ENCODE data around the gene IGFL2. TPM values are rescaled to one million over a fixed set of nuclear protein-coding genes. Genes with fewer than 3 reads are reported as not detected.
A peak's percentile ranks its signal among the peaks of the same experiment; 100 is the strongest.
"Not testable (repeated sequence)": the region's sequence is repeated elsewhere in the genome, so short reads cannot be mapped to it uniquely, and the experiment has no call there.

Gene IGFL2
- total and polyA plus RNA-seq, 4 donors: not detected

DNA sequence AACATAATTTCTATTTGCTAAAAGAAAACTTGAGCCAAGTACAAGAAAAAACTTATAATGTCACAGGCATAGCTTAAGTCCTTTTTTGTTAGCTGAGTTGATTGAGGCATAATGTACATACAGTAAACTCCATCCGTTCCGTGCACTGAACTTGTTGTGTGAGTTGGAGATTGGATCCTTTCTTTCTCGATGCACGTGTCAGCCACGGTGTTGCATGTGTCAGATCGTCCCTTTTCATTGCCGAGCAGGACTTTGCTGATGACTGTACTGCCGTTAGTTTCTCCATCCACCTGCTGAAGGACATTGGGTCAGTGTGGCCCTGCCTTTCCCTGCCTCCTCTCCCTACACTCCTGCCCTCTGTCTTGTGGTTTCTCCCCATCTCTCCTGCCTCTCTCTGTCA lies 34.4 kb downstream of the IGFL2 start:
- Histone ChIP-seq H3K9me3 (ENCODE audit: control insufficient read depth in 4 of 4, insufficient read depth in 3 of 4, low read length in 3 of 4) (no peaks in the 10 kb centered on the region), H3K4me3 (no peak overlapping the region), H3K27ac (ENCODE audit: low read depth in 1 of 2, low read length in 1 of 2) (no peak overlapping the region), H3K4me1 (ENCODE audit: control insufficient read depth in 5 of 5, insufficient read depth in 5 of 5, low read length in 5 of 5) (no peaks in the 10 kb centered on the region), H3K9ac (ENCODE audit: insufficient read depth in 1 of 2, low read length in 2 of 2) (no peak overlapping the region), H3K36me3 (ENCODE audit: control insufficient read depth in 4 of 4, insufficient read depth in 4 of 4, low read length in 4 of 4) (no peaks in the 10 kb centered on the region), H3K27me3 (ENCODE audit: control insufficient read depth in 3 of 3, insufficient read depth in 3 of 3, low read length in 2 of 3) (no peaks in the 10 kb centered on the region)
- WGBS, 2 donors: 84 to 85% methylated on average over 8 of the region's 8 CpGs
- TF ChIP-seq CTCF (IDR thresholded peaks at IDR 0.05; ENCODE audit: control extremely low read depth, extremely low read depth): no peak
- no peak for ATAC-seq (ENCODE audit: insufficient read depth, low FRiP score)
- no peak for DNase-seq

- ATAC-seq (ENCODE audit: insufficient read depth, low FRiP score); H3K27me3 ChIP-seq (ENCODE audit: control insufficient read depth in 3 of 3, insufficient read depth in 3 of 3, low read length in 2 of 3); DNase-seq; H3K9me3 ChIP-seq (ENCODE audit: control insufficient read depth in 4 of 4, insufficient read depth in 3 of 4, low read length in 3 of 4); H3K4me1 ChIP-seq (ENCODE audit: control insufficient read depth in 5 of 5, insufficient read depth in 5 of 5, low read length in 5 of 5); H3K27ac ChIP-seq (ENCODE audit: low read depth in 1 of 2, low read length in 1 of 2); H3K4me3 ChIP-seq; H3K36me3 ChIP-seq (ENCODE audit: control insufficient read depth in 4 of 4, insufficient read depth in 4 of 4, low read length in 4 of 4); H3K9ac ChIP-seq (ENCODE audit: insufficient read depth in 1 of 2, low read length in 2 of 2): not testable (repeated sequence)
- WGBS, 2 donors: 69 to 76% methylated on average over 6 of the region's 6 CpGs
Measured at GRCh38 chr19:46184775-46185710, 37.0 kb downstream of the IGFL2 start.

GRCh38 chr19:46186101-46186716 lies 38.2 kb downstream of the IGFL2 start:
- Histone ChIP-seq H3K9ac (ENCODE audit: insufficient read depth in 1 of 2, low read length in 2 of 2) (no peak overlapping the region), H3K4me1 (ENCODE audit: control insufficient read depth in 5 of 5, insufficient read depth in 5 of 5, low read length in 5 of 5) (no peaks in the 10 kb centered on the region), H3K36me3 (ENCODE audit: control insufficient read depth in 4 of 4, insufficient read depth in 4 of 4, low read length in 4 of 4) (no peaks in the 10 kb centered on the region), H3K4me3 (no peak overlapping the region), H3K27me3 (ENCODE audit: control insufficient read depth in 3 of 3, insufficient read depth in 3 of 3, low read length in 2 of 3) (peaks cover 0 to 5% (median 3%) of the 10 kb centered on the region in 3 donors), H3K9me3 (ENCODE audit: control insufficient read depth in 4 of 4, insufficient read depth in 3 of 4, low read length in 3 of 4) (no peaks in the 10 kb centered on the region), H3K27ac (ENCODE audit: low read depth in 1 of 2, low read length in 1 of 2) (no peak overlapping the region)
- DNase-seq: no peak
- TF ChIP-seq CTCF (IDR thresholded peaks at IDR 0.05; ENCODE audit: control extremely low read depth, extremely low read depth): no peak
- ATAC-seq (ENCODE audit: insufficient read depth, low FRiP score): no peak
- 77 to 91% methylated on average over 19 to 20 of the region's 20 CpGs for WGBS, 2 donors

DNA sequence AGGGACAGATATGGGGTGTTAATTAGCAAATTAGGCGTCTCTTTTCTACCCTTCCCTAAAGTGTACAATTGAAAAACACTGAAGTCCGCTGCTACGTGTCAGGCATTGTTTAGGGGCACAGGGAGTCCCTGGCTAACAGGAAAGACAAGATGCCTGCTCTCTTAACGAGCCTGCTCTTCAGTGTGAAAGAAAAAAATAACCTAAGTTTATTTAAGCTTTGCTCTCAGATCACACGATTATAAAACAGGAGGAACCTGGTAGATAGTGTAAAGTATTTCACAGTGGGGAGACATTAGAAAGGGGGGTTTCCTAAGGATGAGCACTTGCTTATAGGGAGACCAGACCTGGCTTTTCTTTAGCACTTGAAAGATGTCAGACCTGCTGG lies 38.7 kb downstream of the IGFL2 start:
- no peak for ATAC-seq (ENCODE audit: insufficient read depth, low FRiP score)
- H3K27me3 ChIP-seq (ENCODE audit: control insufficient read depth in 3 of 3, insufficient read depth in 3 of 3, low read length in 2 of 3): peaks cover 0 to 5% (median 3%) of the 10 kb centered on the region in 3 donors
- H3K9ac ChIP-seq (ENCODE audit: insufficient read depth in 1 of 2, low read length in 2 of 2): no peak overlapping the region
- no peaks in the 10 kb centered on the region for H3K4me1 ChIP-seq (ENCODE audit: control insufficient read depth in 5 of 5, insufficient read depth in 5 of 5, low read length in 5 of 5)
- no peak overlapping the region for H3K27ac ChIP-seq (ENCODE audit: low read depth in 1 of 2, low read length in 1 of 2)
- no peak for TF ChIP-seq CTCF (IDR thresholded peaks at IDR 0.05; ENCODE audit: control extremely low read depth, extremely low read depth)
- WGBS, 2 donors: 32 to 48% methylated on average over 5 of the region's 5 CpGs
- no peak overlapping the region for H3K4me3 ChIP-seq
- no peaks in the 10 kb centered on the region for H3K9me3 ChIP-seq (ENCODE audit: control insufficient read depth in 4 of 4, insufficient read depth in 3 of 4, low read length in 3 of 4)
- DNase-seq: peak in 1 of 3 donors; percentile 19
- H3K36me3 ChIP-seq (ENCODE audit: control insufficient read depth in 4 of 4, insufficient read depth in 4 of 4, low read length in 4 of 4): no peaks in the 10 kb centered on the region
